Activated CD4-positive, alpha-beta memory T cell treated with anti-CD3 and anti-CD28 coated beads, Interleukin-2, amount 10 ng/mL, durations not matched to agents 7 days and 5 days (primary cell): ENCODE measurements around the gene TMEM151A. TPM values are rescaled to one million over a fixed set of nuclear protein-coding genes. Genes with fewer than 3 reads are reported as not detected.
"Not testable (repeated sequence)": the region's sequence is repeated elsewhere in the genome, so short reads cannot be mapped to it uniquely, and the experiment has no call there.

Experiments
- CTCF ChIA-PET: fragments of 350-600 bp; sonication (Branson Sonifier 250); formaldehyde crosslinking; loops from one replicate; lab custom pipeline; 2021; ENCODE audit warnings: antibody characterized with exemption, inconsistent platforms; lab: Charles Lee
- POLR2A ChIA-PET: fragments of 350-600 bp; sonication (Branson Sonifier 250); formaldehyde crosslinking; loops from one replicate; lab custom pipeline; 2021; ENCODE audit warnings: antibody characterized with exemption; lab: Charles Lee
- DNase-seq: peaks from one replicate; pipeline ENCODE4 v3.0.0-alpha.2; 2020
- H3K27ac Mint-ChIP-seq: one replicate; pipeline ENCODE4 v1.8.0; 2021; ENCODE audit warnings: mild to moderate bottlenecking, mixed read lengths
- H3K27me3 Mint-ChIP-seq: one replicate; pipeline ENCODE4 v1.8.0; 2021; ENCODE audit warnings: mixed read lengths
- H3K36me3 Mint-ChIP-seq: one replicate; pipeline ENCODE4 v1.8.0; 2021; ENCODE audit warnings: low read depth, mixed read lengths
- H3K4me1 Mint-ChIP-seq: one replicate; pipeline ENCODE4 v1.8.0; 2021; ENCODE audit warnings: mixed read lengths
- H3K4me3 Mint-ChIP-seq: one replicate; pipeline ENCODE4 v1.8.0; 2021; ENCODE audit warnings: mild to moderate bottlenecking, mixed read lengths
- H3K9me3 Mint-ChIP-seq: one replicate; pipeline ENCODE4 v1.8.0; 2021; ENCODE audit warnings: mixed read lengths
- total RNA-seq, 2 experiments: library from RNA; stranded (reverse); gene quantifications; one replicate each; pipeline ENCODE4 v1.2.3, GENCODE V29; 2021

The TMEM151A gene
- total RNA-seq, 2 experiments from 2014 or later: not detected

DNA sequence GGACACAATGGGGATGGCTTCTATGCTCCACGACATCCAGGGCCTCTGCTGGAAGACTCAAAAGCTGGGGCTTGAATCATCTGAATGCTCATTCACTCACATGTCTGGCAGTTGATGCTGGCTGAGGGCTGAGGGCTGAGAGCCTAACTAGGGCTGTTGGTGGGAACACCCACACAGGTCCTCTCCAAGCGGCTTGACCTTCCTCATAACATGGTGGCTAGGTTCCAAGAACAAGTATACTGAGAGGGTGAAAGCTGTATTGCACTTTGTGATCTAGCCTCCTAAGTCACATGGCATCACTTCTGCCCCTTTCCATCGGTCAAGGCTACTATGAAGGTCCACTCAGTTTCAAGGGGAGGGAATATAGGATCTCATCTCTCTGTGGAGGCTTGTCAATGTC, 7.5 kb downstream of the TMEM151A start:
- peaks cover 3% of the 10 kb centered on the region for H3K27me3 Mint-ChIP-seq
- DNase-seq: no peak
- H3K4me1 Mint-ChIP-seq: no peaks in the 10 kb centered on the region
- ChIA-PET POLR2A (no interaction called here), CTCF (interaction anchor here (3.3 kb wide), 1 partner anchor 13 kb away, joined by 12 read pairs; no protein-coding TSS in a partner anchor)
- H3K4me3 Mint-ChIP-seq: no peak overlapping the region
- H3K9me3 Mint-ChIP-seq: no peaks in the 10 kb centered on the region
- H3K36me3 Mint-ChIP-seq: no peaks in the 10 kb centered on the region
- H3K27ac Mint-ChIP-seq: no peak overlapping the region

DNA sequence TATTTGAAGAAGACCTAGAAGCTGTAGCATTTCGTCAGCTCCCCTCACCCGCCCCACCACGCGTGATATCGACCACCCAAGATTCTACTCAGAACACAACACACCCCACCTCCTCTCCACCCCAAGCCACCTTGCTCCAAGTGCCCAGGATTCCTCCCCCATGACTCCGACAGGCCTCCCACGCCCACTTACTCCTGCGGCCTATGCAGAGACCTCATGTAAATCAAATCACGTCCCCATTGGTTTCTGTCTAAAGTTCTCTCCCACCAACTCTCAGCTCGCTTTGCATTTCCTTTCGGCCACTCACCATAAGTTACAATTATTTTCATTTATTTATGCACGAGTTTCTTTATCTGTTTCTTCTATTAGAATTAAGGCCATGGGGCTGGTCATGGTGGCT, 11.0 kb downstream of the TMEM151A start:
- Mint-ChIP-seq H3K27me3 (peaks cover 3% of the 10 kb centered on the region), H3K4me1 (no peaks in the 10 kb centered on the region), H3K27ac (no peak overlapping the region), H3K36me3 (no peaks in the 10 kb centered on the region), H3K9me3 (no peaks in the 10 kb centered on the region), H3K4me3 (no peak overlapping the region)
- DNase-seq: no peak
- POLR2A ChIA-PET: interaction anchor here (1.2 kb wide), 1 partner anchor 14 kb away, joined by 3 read pairs; the partner anchor contains the start of gene YIF1A
- CTCF ChIA-PET: interaction anchor here (0.7 to 1.5 kb wide), 3 partner anchors 9 to 277 kb away, joined by 3 to 6 read pairs (median 3); no protein-coding TSS in a partner anchor

DNA sequence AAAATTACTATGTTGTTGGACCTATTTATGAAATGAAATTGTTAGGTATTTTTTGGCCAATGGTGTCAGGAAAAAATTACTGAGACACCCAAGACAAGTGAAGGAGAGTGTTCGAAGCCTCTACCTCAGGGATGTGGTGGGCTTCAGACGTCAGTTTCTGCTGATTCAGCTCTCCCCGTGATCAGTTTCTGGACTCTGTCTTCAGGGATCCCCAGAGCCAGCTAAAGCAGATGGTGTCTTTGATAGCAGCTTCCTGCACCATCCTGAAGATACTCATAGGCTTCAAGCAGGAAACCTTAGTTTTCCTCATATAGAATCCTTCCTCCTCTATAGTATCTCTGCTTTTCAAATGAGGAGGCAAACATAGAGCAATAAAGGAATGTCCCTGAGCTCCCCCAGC, 17.8 kb downstream of the TMEM151A start:
- Mint-ChIP-seq H3K4me3 (no peak overlapping the region), H3K27ac (no peak overlapping the region), H3K9me3 (no peaks in the 10 kb centered on the region), H3K4me1 (peaks cover 16% of the 10 kb centered on the region), H3K36me3 (no peaks in the 10 kb centered on the region), H3K27me3 (peaks cover 8% of the 10 kb centered on the region)
- CTCF ChIA-PET: no interaction called here
- no peak for DNase-seq
- POLR2A ChIA-PET: no interaction called here

DNA sequence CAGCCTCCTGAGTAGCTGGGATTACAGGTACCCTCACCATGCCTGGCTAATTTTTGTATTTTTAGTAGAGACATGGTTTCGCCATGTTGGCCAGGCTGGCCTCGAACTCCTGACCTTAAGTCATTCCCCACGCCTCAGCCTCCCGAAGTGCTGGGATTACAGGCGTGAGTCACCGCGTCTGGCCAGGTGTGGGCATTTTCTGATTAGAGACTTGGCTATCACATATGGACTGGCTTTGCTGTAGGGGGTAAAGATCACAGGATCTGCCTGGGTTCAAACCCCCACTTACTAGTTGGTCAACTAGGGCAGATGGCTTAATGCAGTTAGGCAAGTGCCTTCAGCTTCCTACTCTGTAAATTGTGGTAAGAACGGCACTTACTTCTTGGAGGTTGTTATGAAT, 18.6 kb downstream of the TMEM151A start:
- DNase-seq: no peak
- peaks cover 16% of the 10 kb centered on the region for H3K4me1 Mint-ChIP-seq
- peaks cover 9% of the 10 kb centered on the region for H3K27me3 Mint-ChIP-seq
- no peaks in the 10 kb centered on the region for H3K9me3 Mint-ChIP-seq
- ChIA-PET CTCF (interaction anchor here (3.1 to 3.3 kb wide), 2 partner anchors 20 to 74 kb away, joined by 52 to 73 read pairs; no protein-coding TSS in a partner anchor), POLR2A (no interaction called here)
- no peak overlapping the region for H3K4me3 Mint-ChIP-seq
- H3K36me3 Mint-ChIP-seq: no peaks in the 10 kb centered on the region
- no peak overlapping the region for H3K27ac Mint-ChIP-seq

DNA sequence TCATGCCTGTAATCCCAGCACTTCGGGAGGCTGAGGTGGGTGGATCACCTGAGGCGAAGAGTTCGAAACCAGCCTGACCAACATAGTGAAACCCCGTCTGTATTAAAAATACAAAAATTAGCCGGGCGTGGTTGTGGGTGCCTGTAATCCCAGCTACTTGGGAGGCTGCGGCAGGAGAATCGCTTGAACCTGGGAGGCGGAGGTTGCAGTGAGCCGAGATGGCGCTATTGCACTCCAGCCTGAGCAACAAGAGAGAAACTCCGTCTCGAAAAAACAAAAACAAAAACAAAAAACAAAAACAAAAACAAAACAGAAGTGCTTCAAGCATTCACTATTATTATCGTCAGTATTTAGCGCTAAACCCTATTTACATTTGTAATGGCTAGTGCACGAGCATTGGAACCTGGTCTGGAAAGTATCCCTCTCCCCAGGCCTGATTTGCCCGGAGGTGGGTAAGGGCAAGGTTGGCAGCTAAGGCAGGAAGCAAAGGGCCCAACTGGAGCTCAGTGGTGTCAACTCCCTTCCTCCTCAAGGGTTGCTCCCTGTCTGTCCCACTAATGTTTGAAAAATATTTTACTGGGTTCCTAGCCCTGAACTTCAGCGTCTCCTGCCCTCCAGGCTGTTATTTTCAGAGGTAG, 19.2 kb downstream of the TMEM151A start:
- POLR2A ChIA-PET: interaction anchor here (0.7 to 3.9 kb wide), 11 partner anchors 14 to 306 kb away, joined by 3 to 30 read pairs (median 7); partner anchors contain the start of genes B4GAT1, BRMS1, DPP3 and RBM14
- H3K9me3 Mint-ChIP-seq, H3K4me3 Mint-ChIP-seq: not testable (repeated sequence)

DNA sequence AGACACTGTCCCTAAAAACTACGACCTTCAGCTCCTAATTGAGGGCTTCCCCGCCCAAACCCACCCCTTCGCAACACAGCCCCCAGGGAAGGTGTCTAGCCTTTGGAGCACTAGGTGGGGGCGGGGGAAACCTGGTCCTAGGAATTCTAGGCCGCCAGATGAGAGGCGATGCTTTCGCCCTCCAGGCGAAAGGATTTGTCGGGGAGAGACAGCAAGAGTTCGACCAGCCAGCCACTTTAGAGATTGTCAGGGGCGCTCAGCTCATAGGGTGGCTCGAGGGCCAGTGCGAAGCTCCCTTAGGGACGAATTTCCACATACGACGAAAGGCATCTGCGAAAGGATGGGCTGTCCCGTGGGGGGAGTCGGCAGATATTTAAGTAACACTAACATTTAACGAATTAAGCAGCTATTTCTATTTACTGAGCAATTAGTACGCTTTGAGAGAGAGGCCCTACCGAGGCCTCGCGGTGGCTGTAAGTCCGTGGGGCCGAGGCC, 19.8 kb downstream of the TMEM151A start:
- POLR2A ChIA-PET: interaction anchor here (0.7 to 3.9 kb wide), 13 partner anchors 13 to 305 kb away, joined by 3 to 30 read pairs (median 7); partner anchors contain the start of genes B4GAT1, BRMS1, DPP3 and RBM14
- no peak for DNase-seq
- CTCF ChIA-PET: interaction anchor here (0.6 to 3.3 kb wide), 27 partner anchors 9 to 366 kb away, joined by 3 to 73 read pairs (median 9); partner anchors contain the start of genes B4GAT1, BRMS1, DPP3 and MRPL11
- Mint-ChIP-seq H3K27ac (peak overlapping the region; percentile 90), H3K4me3 (peak overlapping the region; percentile 85), H3K27me3 (peaks cover 10% of the 10 kb centered on the region), H3K36me3 (no peaks in the 10 kb centered on the region), H3K9me3 (no peaks in the 10 kb centered on the region), H3K4me1 (peaks cover 16% of the 10 kb centered on the region)

More for the DNA sequence above, 19.2 kb downstream of the TMEM151A start:
- peaks cover 10% of the 10 kb centered on the region for H3K27me3 Mint-ChIP-seq
- peaks cover 16% of the 10 kb centered on the region for H3K4me1 Mint-ChIP-seq
- CTCF ChIA-PET: interaction anchor here (0.6 to 3.3 kb wide), 24 partner anchors 9 to 128 kb away, joined by 3 to 73 read pairs (median 10); partner anchors contain the start of genes B4GAT1, BRMS1, MRPL11 and RIN1
- H3K36me3 Mint-ChIP-seq, H3K27ac Mint-ChIP-seq, DNase-seq: not testable (repeated sequence)

DNA sequence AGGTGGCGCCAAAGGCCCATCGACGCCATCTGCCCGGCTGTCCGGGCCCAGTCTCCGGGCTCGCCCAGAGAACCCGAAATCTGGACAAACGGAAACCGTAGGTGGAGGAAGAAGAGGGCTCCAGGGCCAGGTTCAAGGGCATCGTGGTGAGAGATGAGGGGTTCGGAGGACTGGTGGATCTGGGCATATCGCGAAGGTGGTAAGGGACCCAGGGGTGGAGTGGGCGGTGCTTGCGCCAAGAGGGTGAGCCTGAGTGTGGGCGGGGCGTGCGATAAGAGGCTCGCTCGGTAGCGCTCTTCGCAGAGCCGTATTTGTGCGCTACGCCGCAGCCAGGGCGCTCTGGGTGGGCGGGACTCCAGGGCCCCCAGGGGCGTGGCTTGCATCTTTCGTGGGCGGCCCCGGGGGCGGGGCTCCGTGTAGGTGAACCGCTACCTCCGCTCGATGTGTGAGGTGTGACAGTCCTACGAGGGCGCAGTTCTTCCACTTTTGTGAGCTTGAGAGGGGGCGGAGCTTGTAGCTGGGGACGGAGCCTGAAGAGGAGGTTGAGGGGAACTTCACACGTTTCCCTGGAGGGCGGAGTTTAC, 20.4 kb downstream of the TMEM151A start:
- Mint-ChIP-seq H3K27ac (peak overlapping the region; percentile 90), H3K4me1 (peaks cover 16% of the 10 kb centered on the region), H3K9me3 (no peaks in the 10 kb centered on the region), H3K4me3 (peak overlapping the region; percentile 85), H3K27me3 (peaks cover 10% of the 10 kb centered on the region), H3K36me3 (no peaks in the 10 kb centered on the region)
- CTCF ChIA-PET: interaction anchor here (0.6 to 3.3 kb wide), 34 partner anchors 10 to 366 kb away, joined by 3 to 73 read pairs (median 5); partner anchors contain the start of genes B4GAT1, BRMS1, DPP3 and MRPL11
- peak; percentile 97 for DNase-seq
- POLR2A ChIA-PET: interaction anchor here (0.7 to 3.9 kb wide), 17 partner anchors 12 to 304 kb away, joined by 3 to 30 read pairs (median 6); partner anchors contain the start of genes B4GAT1, BRMS1, DPP3 and RBM14

DNA sequence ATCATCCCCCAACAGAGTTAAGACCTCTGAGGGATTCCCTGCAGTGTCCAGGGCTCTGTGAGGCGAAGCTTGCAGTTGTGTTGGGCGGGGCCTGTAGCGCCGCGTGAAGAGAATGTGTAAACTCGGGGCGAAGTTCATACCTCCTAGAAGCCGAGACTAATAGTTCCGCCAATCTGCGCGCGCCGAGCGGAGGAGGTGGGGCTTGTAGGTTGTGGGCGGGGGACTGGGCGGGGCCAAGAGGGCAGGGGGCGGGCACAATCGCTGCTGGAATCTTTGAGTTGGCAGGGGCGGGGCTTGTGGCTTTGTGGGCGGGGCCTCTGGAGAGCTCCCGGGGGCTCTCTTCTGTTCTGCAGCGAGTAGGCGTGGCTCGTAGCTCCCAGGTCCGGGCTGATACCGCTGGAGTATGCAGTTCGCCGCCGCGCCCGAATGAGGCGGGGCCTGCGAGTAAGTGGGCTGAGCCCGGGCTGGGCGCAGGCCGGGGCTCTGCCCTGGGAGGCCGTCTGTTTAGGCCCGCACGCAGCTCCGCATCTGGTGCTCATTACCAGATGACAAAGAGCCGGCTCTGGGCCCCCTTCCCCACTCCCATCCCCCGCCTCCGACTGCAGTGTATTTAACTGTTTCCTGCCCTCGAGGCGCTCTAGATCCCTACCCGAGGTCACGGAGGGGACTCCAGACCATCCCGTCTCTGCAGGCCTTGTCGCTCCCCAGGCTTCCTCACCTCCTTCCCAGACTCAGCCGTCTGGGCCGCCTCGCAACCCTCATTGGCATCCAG, 21.0 kb downstream of the TMEM151A start:
- H3K9me3 Mint-ChIP-seq: no peaks in the 10 kb centered on the region
- POLR2A ChIA-PET: interaction anchor here (1.0 to 3.9 kb wide), 16 partner anchors 12 to 304 kb away, joined by 3 to 30 read pairs (median 6); partner anchors contain the start of genes B4GAT1, BRMS1, DPP3 and RBM14
- H3K27ac Mint-ChIP-seq: peak overlapping the region; percentile 90
- peaks cover 7% of the 10 kb centered on the region for H3K27me3 Mint-ChIP-seq
- peaks cover 21% of the 10 kb centered on the region for H3K4me1 Mint-ChIP-seq
- CTCF ChIA-PET: interaction anchor here (0.6 to 3.3 kb wide), 28 partner anchors 9 to 365 kb away, joined by 3 to 73 read pairs (median 8); partner anchors contain the start of genes B4GAT1, BRMS1, DPP3 and MRPL11
- peak; percentile 98 for DNase-seq
- H3K4me3 Mint-ChIP-seq: peak overlapping the region; percentile 85
- H3K36me3 Mint-ChIP-seq: no peaks in the 10 kb centered on the region

DNA sequence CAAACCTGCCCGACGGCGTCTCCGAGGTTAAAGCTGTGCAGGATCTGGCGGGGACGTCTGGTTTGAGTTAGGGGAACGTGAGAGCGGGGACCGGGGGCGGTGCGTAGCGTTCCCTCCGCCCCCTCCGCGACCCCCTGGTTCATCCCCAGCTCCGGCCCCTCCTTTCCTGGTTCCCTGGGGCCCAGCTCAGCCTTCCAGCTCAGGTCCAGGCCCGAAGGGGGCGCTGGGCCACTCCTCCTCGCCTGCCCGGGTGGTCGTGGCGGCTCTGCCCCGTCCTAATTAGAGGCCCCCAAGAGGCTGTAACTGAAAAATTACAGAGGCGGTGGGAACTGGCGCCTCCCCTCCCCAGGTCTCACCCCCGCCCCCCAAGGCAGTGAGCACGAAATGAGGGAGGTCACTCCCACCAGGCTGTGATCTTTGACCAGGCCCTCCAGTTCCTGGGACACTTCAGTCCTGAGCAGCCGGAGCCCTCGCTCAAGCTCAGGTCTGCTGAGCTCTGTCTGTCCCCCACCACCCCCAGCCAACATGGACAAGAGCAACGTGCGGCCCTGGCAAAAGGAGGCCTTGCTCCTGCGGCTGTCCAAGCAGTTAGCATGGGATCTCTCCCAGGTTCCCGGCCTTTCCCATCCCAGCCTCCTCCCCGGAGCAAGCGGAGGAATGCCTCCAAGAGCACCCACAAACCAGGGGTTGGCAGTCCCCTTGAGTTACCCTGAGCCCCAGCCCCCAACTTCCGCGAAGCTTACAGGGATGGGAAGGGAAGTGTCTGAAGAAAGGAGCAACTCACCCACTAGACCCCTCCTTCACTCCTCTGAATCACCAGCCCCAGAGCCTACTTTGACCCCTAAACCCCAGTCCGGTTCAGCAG, 21.9 kb downstream of the TMEM151A start:
- peaks cover 7% of the 10 kb centered on the region for H3K27me3 Mint-ChIP-seq
- peaks cover 29% of the 10 kb centered on the region for H3K4me1 Mint-ChIP-seq
- ChIA-PET POLR2A (interaction anchor here (1.4 to 3.9 kb wide), 11 partner anchors 11 to 303 kb away, joined by 4 to 30 read pairs (median 7); partner anchors contain the start of genes BRMS1, DPP3, RBM14 and TMEM151A), CTCF (interaction anchor here (0.9 to 3.3 kb wide), 16 partner anchors 12 to 359 kb away, joined by 3 to 73 read pairs (median 13); partner anchors contain the start of genes B4GAT1, BRMS1, DPP3 and RIN1)
- no peaks in the 10 kb centered on the region for H3K9me3 Mint-ChIP-seq
- H3K27ac Mint-ChIP-seq: peak overlapping the region; percentile 65
- no peaks in the 10 kb centered on the region for H3K36me3 Mint-ChIP-seq
- H3K4me3 Mint-ChIP-seq: peak overlapping the region; percentile 85
- no peak for DNase-seq

DNA sequence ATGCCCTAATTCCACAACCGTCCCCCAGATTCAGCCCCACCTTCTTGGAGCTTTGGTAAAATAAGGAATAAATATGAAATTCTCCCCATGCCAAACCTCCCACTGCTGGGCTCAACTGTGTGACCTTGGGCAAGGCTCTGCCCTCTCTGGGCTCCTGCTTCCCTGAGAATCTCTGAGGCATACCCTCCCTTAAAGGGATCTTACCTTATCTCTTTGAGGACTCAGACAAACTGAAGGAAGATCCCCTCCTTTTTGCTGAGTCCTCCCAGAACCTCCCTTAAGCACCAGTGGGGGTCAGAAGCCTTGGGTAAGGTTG, 22.4 kb downstream of the TMEM151A start:
- Mint-ChIP-seq H3K4me1 (peaks cover 34% of the 10 kb centered on the region), H3K4me3 (peak overlapping the region; percentile 30)

More for the DNA sequence above, 22.4 kb downstream of the TMEM151A start:
- no peak for DNase-seq
- H3K9me3 Mint-ChIP-seq: peaks cover 2% of the 10 kb centered on the region
- ChIA-PET CTCF (interaction anchor here (3.0 kb wide), 2 partner anchors 12 to 34 kb away, joined by 13 to 44 read pairs; partner anchors contain the start of gene B4GAT1), POLR2A (interaction anchor here (3.3 to 3.9 kb wide), 2 partner anchors 12 to 24 kb away, joined by 28 to 30 read pairs; partner anchors contain the start of genes TMEM151A and YIF1A)
- peak overlapping the region; percentile 47 for H3K27ac Mint-ChIP-seq
- H3K27me3 Mint-ChIP-seq: peaks cover 12% of the 10 kb centered on the region
- H3K36me3 Mint-ChIP-seq: no peaks in the 10 kb centered on the region
